HepG2 (cell line): ENCODE measurements around the gene EAF1. TPM values are rescaled to one million over a fixed set of nuclear protein-coding genes. Genes with fewer than 3 reads are reported as not detected.

Experiments
- ATAC-seq: fragments of 200-7000 bp; cut with Tn5 transposase; 3 replicates; pipeline ENCODE4 v1.9.1; 2020; ENCODE audit warnings: mild to moderate bottlenecking, moderate library complexity
- BruUV-seq: library from RNA; stranded (reverse); fragments of 400-500 nt; replicated peaks from 2 replicates; lab custom pipeline; 2021; lab: Mats Ljungman, UMichigan
- CTCF ChIA-PET: fragments of 300-600 bp; formaldehyde crosslinking; extraction: SDS; loops from one replicate; lab custom pipeline; 2021; ENCODE audit warnings: low total read pairs, inconsistent platforms, low intra/inter-chr PET ratio; lab: Yijun Ruan, JAX
- POLR2A ChIA-PET: fragments of 350-600 bp; sonication (Branson Sonifier 250); formaldehyde crosslinking; loops from one replicate; lab custom pipeline; 2020; ENCODE audit warnings: antibody characterized with exemption, inconsistent platforms; lab: Yijun Ruan, JAX
- DNase-seq: peaks from one replicate; pipeline ENCODE4 v3.0.0-alpha.2; 2015; ENCODE audit warnings: low spot score
- FAIRE-seq: peaks from 3 replicates; lab custom pipeline; 2011; peaks lifted over from hg19 to GRCh38; lab: Jason Lieb, UNC
- H2AFZ ChIP-seq: one replicate; pipeline ENCODE4 v1.6.1; 2011; ENCODE audit warnings: low read length, inconsistent platforms
- H3K27ac ChIP-seq: fragments of 300-600 bp; 3 replicates; pipeline ENCODE4 v1.8.0; 2011; ENCODE audit warnings: mixed run types, mild to moderate bottlenecking, mixed read lengths, low read length, inconsistent platforms; ENCODE audit not compliant: insufficient read depth; ENCODE audit errors: extremely low read length
- H3K27me3 ChIP-seq, 2 experiments: fragments of 200-600 bp in 1 of 2; 2 replicates in 1 of 2; 3 replicates in 1 of 2; pipeline versions ENCODE4 v1.6.0 to v1.8.0; 2011; ENCODE audit warnings: low read length in 2 of 2, mild to moderate bottlenecking in 2 of 2, moderate library complexity in 2 of 2, inconsistent platforms in 1 of 2; ENCODE audit not compliant: insufficient read depth in 2 of 2, control insufficient read depth in 1 of 2
- H3K36me3 ChIP-seq, 2 experiments: fragments of 200-600 bp in 1 of 2; replicated peaks in 1 of 2; 2 replicates in 1 of 2; 3 replicates in 1 of 2; pipeline versions ENCODE4 v1.5.1 to v1.8.0; 2011; ENCODE audit warnings: low read length in 2 of 2, inconsistent platforms in 1 of 2; ENCODE audit not compliant: insufficient read depth in 2 of 2, control insufficient read depth in 1 of 2
- H3K4me1 ChIP-seq: 2 replicates; pipeline ENCODE4 v1.5.1; 2012; ENCODE audit warnings: low read length, inconsistent platforms; ENCODE audit not compliant: insufficient read depth
- H3K4me2 ChIP-seq: 2 replicates; pipeline ENCODE4 v1.6.0; 2011; ENCODE audit warnings: low read depth, low read length, inconsistent platforms
- H3K4me3 ChIP-seq, 3 experiments: fragments of 200-600 bp in 1 of 3; sonication (generic), shearing (Covaris generic) in 1 of 3; replicated peaks in 1 of 3; 2 replicates each; pipeline ENCODE4 v1.5.1; 2011 to 2016; ENCODE audit warnings: low read length in 3 of 3, inconsistent platforms in 2 of 3, low read depth in 2 of 3, mild to moderate bottlenecking in 2 of 3, control low read depth in 1 of 3, mixed read lengths in 1 of 3; ENCODE audit not compliant: insufficient read depth in 1 of 3
- H3K79me2 ChIP-seq: one replicate; pipeline ENCODE4 v1.6.1; 2011; ENCODE audit warnings: low read length, inconsistent platforms; ENCODE audit not compliant: insufficient read depth
- H3K9ac ChIP-seq: 2 replicates; pipeline ENCODE4 v1.6.0; 2011; ENCODE audit warnings: mild to moderate bottlenecking, low read depth, low read length, inconsistent platforms; ENCODE audit not compliant: insufficient read depth
- H3K9me3 ChIP-seq: 2 replicates; pipeline ENCODE4 v1.5.1; 2012; ENCODE audit warnings: mild to moderate bottlenecking, low read length
- H4K20me1 ChIP-seq: 2 replicates; pipeline ENCODE4 v1.6.0; 2011; ENCODE audit warnings: inconsistent platforms, mild to moderate bottlenecking, low read length, moderate library complexity; ENCODE audit not compliant: insufficient read depth
- GPN1 ChIP-seq: sonication (generic); formaldehyde crosslinking; IDR thresholded peaks from 2 replicates; pipeline ENCODE4 v1.5.1; 2020; ENCODE audit warnings: missing genetic modification reagents, borderline replicate concordance
- HNF4G ChIP-seq, 2 experiments: sonication (generic) in 1 of 2; formaldehyde crosslinking in 1 of 2; IDR thresholded peaks; 2 replicates each; pipeline versions ENCODE4 v1.4.0 to v1.6.1; 2011 to 2020; ENCODE audit warnings: borderline replicate concordance in 2 of 2, low read depth in 2 of 2, mild to moderate bottlenecking in 2 of 2, low read length in 1 of 2, missing genetic modification reagents in 1 of 2, moderate library complexity in 1 of 2
- MEIS1 ChIP-seq: sonication (generic); formaldehyde crosslinking; IDR thresholded peaks from 2 replicates; pipeline ENCODE4 v1.9.0; 2021; ENCODE audit warnings: mild to moderate bottlenecking, missing genetic modification reagents, moderate library complexity, borderline replicate concordance
- MIER2 ChIP-seq: IDR thresholded peaks from 2 replicates; pipeline ENCODE4 v1.6.1; 2016; ENCODE audit warnings: missing biosample characterization, missing genetic modification reagents
- RFXAP ChIP-seq: sonication (generic); formaldehyde crosslinking; IDR thresholded peaks from 2 replicates; pipeline ENCODE4 v1.4.0; 2020; ENCODE audit warnings: missing genetic modification reagents, borderline replicate concordance
- TEAD3 ChIP-seq: optimal IDR thresholded peaks from 2 replicates; pipeline ENCODE3; 2016; ENCODE audit warnings: borderline replicate concordance
- ZFP37 ChIP-seq: sonication (generic); formaldehyde crosslinking; IDR thresholded peaks from 2 replicates; pipeline ENCODE4 v1.4.0; 2020; ENCODE audit warnings: missing genetic modification reagents, borderline replicate concordance
- ZNF546 ChIP-seq: sonication (generic); formaldehyde crosslinking; conservative IDR thresholded peaks from 2 replicates; pipeline ENCODE4 v1.8.1; 2023; ENCODE audit warnings: mild to moderate bottlenecking, missing genetic modification reagents
- ZNF616 ChIP-seq: sonication (generic); formaldehyde crosslinking; IDR thresholded peaks from 2 replicates; pipeline ENCODE4 v1.5.0; 2020; ENCODE audit warnings: low read depth, mild to moderate bottlenecking, missing genetic modification reagents
- WGBS: methylation state at CpG from one replicate; pipeline ENCODE4 v1.1.6; 2017; ENCODE audit warnings: low lambda C conversion rate; 5-methylcytosine and 5-hydroxymethylcytosine counted together
- in situ Hi-C: cut with HindIII; loops from 2 replicates; pipeline ENCODE4 v1.10.0; 2017; ENCODE audit warnings: low pct_unique_long_range_greater_than_20kb; ENCODE audit not compliant: extremely low pct_ligation_motif_present
- intact Hi-C: fragments of 100-400 bp; cut with micrococcal nuclease; formaldehyde crosslinking; loops from one replicate; pipeline ENCODE4 v1.10.0; 2022; ENCODE audit not compliant: unreplicated experiment
- polyA plus RNA-seq, 8 experiments: library from polyadenylated mRNA; depleted of rRNA in 3 of 8; stranded (reverse) in 7 of 8; unstranded in 1 of 8; fragments of >200 nt; fragmentation: Illumina TruSeq in 4 of 8; extraction: Trizol in 4 of 8; gene quantifications; 2 replicates each; pipeline versions ENCODE4 v1.2.1 to v1.2.3, GENCODE V29; 2011 to 2016; ENCODE audit warnings: low read depth in 4 of 8, missing spikeins in 1 of 8, mixed read lengths in 1 of 8; ENCODE audit not compliant: insufficient read depth in 1 of 8
- total RNA-seq, 5 experiments: library from RNA; depleted of rRNA; stranded (reverse); fragments of >200 nt; fragmentation: Illumina TruSeq; extraction: Trizol; gene quantifications; 2 replicates each; pipeline ENCODE4 v1.2.3, GENCODE V29; 2016; ENCODE audit warnings: low read depth in 1 of 5
- TF ChIP-seq, protein P1 (sequence below): sonication (generic); formaldehyde crosslinking; IDR thresholded peaks from 2 replicates; pipeline ENCODE4 v1.4.0; 2020; ENCODE audit warnings: mild to moderate bottlenecking, missing genetic modification reagents

The EAF1 gene
- total and polyA plus RNA-seq, 2 of the 13 experiments (the other 11 are each of a cell fraction or from before 2014, with no cell fraction given): 8.1 to 30.0 TPM

DNA sequence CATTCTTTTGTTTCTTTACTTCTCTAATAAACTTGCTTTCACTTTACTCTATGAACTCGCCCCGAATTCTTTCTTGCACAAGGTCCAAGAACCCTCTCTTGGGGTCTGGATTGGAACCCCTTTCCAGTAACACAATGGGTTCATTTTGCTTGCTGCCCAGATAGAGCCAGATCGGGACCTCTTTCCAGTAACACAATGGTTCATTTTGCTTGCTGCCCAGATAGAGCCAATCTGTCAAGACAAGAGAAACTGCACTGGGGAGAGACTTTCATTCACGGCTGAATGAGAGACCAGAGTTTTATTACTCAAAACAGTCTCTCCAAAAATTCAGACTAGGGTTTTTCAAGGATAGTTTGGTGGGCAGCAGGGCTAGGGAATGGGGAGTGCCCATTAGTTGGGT lies 25.5 kb upstream of the EAF1 start:
- no peak for TF ChIP-seq ZFP37 (CRISPR knock-in tag)
- no peak for TF ChIP-seq HNF4G (IDR thresholded peaks at IDR 0.05; ENCODE audit: borderline replicate concordance, low read depth, low read length)
- no peak for TF ChIP-seq HNF4G (CRISPR knock-in tag; IDR thresholded peaks at IDR 0.05; ENCODE audit: borderline replicate concordance, low read depth)
- no peak for TF ChIP-seq ZNF546
- TF ChIP-seq TEAD3 (CRISPR knock-in tag): no peak
- TF ChIP-seq ZNF616: no peak
- no peak for TF ChIP-seq MEIS1 (CRISPR knock-in tag)
- TF ChIP-seq RFXAP (CRISPR knock-in tag): no peak
- no peak for TF ChIP-seq GPN1
- TF ChIP-seq MIER2 (CRISPR knock-in tag): no peak
- no peaks in the 10 kb centered on the region for H3K9me3 ChIP-seq
- no peak overlapping the region for H3K9ac ChIP-seq
- ChIA-PET POLR2A (no interaction called here), CTCF (no interaction called here)
- no peaks in the 10 kb centered on the region for H3K36me3 ChIP-seq
- WGBS: 57% methylated on average over 4 of the region's 4 CpGs
- no peak overlapping the region for H2AFZ ChIP-seq
- H3K4me2 ChIP-seq: no peak overlapping the region
- H3K4me1 ChIP-seq: no peaks in the 10 kb centered on the region
- H3K79me2 ChIP-seq: no peaks in the 10 kb centered on the region
- no peaks in the 10 kb centered on the region for H3K27me3 ChIP-seq
- no peaks in the 10 kb centered on the region for H4K20me1 ChIP-seq
- intact Hi-C loops: loop anchor here (10.0 kb wide), 1 partner anchor 197 kb away; the partner anchor contains the start of gene CAPN7
- ATAC-seq (no peak), FAIRE-seq (no peak), DNase-seq (no peak)
- BruUV-seq: no TSS peak
- in situ Hi-C loops: loop anchor here (10.0 kb wide), 2 partner anchors 197 to 297 kb away; partner anchors contain the start of gene CAPN7
- no peak overlapping the region for H3K27ac ChIP-seq
- H3K4me3 ChIP-seq: no peak overlapping the region

DNA sequence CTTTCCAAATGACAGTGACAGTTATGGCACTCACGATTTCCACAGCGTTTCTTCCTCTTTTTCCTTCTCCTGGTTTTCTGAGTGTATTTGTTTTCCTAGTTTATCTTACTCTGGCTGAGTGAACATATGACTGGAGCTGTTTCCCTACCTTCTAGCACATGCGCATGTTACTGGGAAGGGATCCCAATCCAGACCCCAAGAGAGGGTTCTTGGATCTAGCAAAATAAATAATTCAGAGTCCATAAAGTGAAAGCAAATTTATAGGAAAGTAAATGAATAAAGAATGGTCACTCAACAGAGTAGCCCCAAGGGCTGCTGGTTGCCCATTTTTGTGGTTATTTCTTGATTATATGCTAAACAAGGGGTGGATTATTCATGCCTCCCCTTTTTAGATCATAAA lies 23.9 kb upstream of the EAF1 start:
- H3K9ac ChIP-seq: no peak overlapping the region
- intact Hi-C loops: loop anchor here (10.0 kb wide), 1 partner anchor 199 kb away; the partner anchor contains the start of gene CAPN7
- ChIA-PET CTCF (no interaction called here), POLR2A (no interaction called here)
- ATAC-seq (no peak), FAIRE-seq (no peak), DNase-seq (no peak)
- no peak overlapping the region for H2AFZ ChIP-seq
- no peak overlapping the region for H3K27ac ChIP-seq
- TF ChIP-seq, protein P1, sequence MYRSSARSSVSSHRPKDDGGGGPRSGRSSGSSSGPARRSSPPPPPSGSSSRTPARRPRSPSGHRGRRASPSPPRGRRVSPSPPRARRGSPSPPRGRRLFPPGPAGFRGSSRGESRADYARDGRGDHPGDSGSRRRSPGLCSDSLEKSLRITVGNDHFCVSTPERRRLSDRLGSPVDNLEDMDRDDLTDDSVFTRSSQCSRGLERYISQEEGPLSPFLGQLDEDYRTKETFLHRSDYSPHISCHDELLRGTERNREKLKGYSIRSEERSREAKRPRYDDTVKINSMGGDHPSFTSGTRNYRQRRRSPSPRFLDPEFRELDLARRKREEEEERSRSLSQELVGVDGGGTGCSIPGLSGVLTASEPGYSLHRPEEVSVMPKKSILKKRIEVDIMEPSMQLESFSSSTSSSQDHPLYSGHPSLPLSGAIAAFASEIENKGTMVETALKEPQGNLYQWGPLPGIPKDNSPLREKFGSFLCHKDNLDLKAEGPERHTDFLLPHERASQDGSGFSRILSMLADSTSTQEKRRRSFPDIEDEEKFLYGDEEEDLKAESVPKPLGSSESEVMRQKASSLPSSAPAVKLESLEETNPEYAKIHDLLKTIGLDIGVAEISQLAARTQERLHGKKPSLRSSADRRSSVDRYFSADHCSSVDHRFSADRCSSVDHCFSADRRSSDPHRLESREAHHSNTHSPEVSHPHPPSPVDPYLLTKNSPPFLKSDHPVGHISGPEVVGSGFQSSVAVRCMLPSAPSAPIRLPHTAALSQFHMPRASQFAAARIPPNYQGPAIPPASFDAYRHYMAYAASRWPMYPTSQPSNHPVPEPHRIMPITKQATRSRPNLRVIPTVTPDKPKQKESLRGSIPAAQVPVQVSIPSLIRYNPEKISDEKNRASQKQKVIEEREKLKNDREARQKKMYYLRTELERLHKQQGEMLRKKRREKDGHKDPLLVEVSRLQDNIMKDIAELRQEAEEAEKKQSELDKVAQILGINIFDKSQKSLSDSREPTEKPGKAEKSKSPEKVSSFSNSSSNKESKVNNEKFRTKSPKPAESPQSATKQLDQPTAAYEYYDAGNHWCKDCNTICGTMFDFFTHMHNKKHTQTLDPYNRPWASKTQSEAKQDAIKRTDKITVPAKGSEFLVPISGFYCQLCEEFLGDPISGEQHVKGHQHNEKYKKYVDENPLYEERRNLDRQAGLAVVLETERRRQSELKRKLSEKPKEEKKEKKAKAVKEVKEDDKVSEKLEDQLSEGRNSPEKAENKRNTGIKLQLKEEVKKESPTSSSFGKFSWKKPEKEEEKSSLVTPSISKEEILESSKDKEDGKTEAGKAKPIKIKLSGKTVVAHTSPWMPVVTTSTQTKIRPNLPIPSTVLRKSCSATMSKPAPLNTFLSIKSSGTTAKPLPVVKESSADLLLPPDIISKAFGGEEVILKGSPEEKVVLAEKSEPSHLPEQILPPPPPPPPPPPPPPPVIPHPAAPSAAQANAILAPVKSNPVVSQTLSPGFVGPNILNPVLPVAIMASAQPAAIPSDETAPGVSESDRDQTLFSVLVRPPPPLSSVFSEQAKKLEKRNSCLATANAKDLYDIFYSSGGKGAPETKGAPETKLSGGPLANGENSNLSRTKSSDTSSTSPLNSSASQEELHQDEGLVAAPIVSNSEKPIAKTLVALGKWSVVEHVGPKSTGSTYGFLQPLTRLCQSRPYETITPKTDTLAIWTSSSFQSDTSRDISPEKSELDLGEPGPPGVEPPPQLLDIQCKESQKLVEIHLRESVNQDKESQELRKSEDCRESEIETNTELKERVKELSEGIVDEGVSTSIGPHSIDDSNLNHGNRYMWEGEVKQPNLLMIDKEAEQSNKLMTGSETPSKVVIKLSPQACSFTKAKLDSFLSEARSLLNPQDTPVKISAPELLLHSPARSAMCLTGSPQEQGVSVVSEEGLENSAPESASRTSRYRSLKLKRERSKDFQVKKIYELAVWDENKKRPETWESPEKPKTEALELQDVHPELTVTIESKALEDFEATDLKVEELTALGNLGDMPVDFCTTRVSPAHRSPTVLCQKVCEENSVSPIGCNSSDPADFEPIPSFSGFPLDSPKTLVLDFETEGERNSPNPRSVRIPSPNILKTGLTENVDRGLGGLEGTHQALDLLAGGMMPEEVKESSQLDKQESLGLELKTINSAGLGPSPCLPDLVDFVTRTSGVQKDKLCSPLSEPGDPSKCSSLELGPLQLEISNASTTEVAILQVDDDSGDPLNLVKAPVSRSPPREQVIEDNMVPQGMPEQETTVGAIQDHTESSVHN: no peak
- in situ Hi-C loops: loop anchor here (10.0 kb wide), 2 partner anchors 199 to 299 kb away; partner anchors contain the start of gene CAPN7
- H3K79me2 ChIP-seq: no peaks in the 10 kb centered on the region
- WGBS: 65% methylated on average over 3 of the region's 3 CpGs
- H3K4me1 ChIP-seq: no peaks in the 10 kb centered on the region
- no TSS peak for BruUV-seq
- no peak overlapping the region for H3K4me3 ChIP-seq
- H3K36me3 ChIP-seq: no peaks in the 10 kb centered on the region
- H3K27me3 ChIP-seq: no peaks in the 10 kb centered on the region
- no peaks in the 10 kb centered on the region for H4K20me1 ChIP-seq
- H3K9me3 ChIP-seq: no peaks in the 10 kb centered on the region
- H3K4me2 ChIP-seq: no peak overlapping the region
